HL-60 (cell line): ENCODE data around the gene NCK2.

Experiments used
- CTCF ChIP-seq: IDR thresholded peaks from one replicate; pipeline ENCODE4 v1.5.1; 2011; ENCODE audit warnings: low read length, control low read depth, inconsistent platforms; ENCODE audit not compliant: insufficient read depth
- POLR2AphosphoS5 ChIP-seq: IDR thresholded peaks from 2 replicates; pipeline ENCODE4 v1.6.1; 2012; ENCODE audit warnings: low read depth
- REST ChIP-seq: IDR thresholded peaks from 2 replicates; pipeline ENCODE4 v1.6.1; 2012; ENCODE audit warnings: low read depth; ENCODE audit not compliant: insufficient replicate concordance
- SPI1 ChIP-seq: IDR thresholded peaks from 2 replicates; pipeline ENCODE4 v1.6.1; 2012; ENCODE audit warnings: low read depth, mild to moderate bottlenecking, borderline replicate concordance

- TF ChIP-seq CTCF: no peak
- TF ChIP-seq POLR2AphosphoS5: no peak
- no peak for TF ChIP-seq SPI1
- TF ChIP-seq REST: no peak
These were observed 6.6 kb upstream of the NCK2 start for GRCh38 chr2:105737980-105738657.
